ENCODE data around the gene ENOX1.

The ENOX1 gene

GRCh38 chr13:43546251-43546650, 240.5 kb downstream of the ENOX1 start:
- no peaks in the 10 kb centered on the region for H3K27me3 ChIP-seq (ENCODE audit: low read depth, low read length)
- no peaks in the 10 kb centered on the region for H3K9me3 ChIP-seq (ENCODE audit: insufficient read depth, low read length)
- no peaks in the 10 kb centered on the region for H4K20me1 ChIP-seq (ENCODE audit: insufficient read depth, low read length)
- H3K27ac ChIP-seq (ENCODE audit: low read length) = no peak overlapping the region
- H2AFZ ChIP-seq (ENCODE audit: low read depth, low read length) = no peak overlapping the region
- H3K9ac ChIP-seq (ENCODE audit: low read length) = no peak overlapping the region
- no peaks in the 10 kb centered on the region for H3K79me2 ChIP-seq (ENCODE audit: low read length)
- H3K36me3 ChIP-seq (replicated peaks; ENCODE audit: low read depth, low read length) = no peaks in the 10 kb centered on the region
- peaks cover 9% of the 10 kb centered on the region for H3K4me1 ChIP-seq (ENCODE audit: low read length)
- no peak overlapping the region for H3K4me3 ChIP-seq (ENCODE audit: low read length)
- TF ChIP-seq EZH2phosphoT487 (IDR thresholded peaks at IDR 0.05; ENCODE audit: low read depth) (no peak), CTCF (IDR thresholded peaks at IDR 0.05; ENCODE audit: low read depth, low read length) (no peak)
- no peak overlapping the region for H3K4me2 ChIP-seq (ENCODE audit: low read length)

- Histone ChIP-seq H3K4me3 (ENCODE audit: low read length) (no peak overlapping the region), H2AFZ (ENCODE audit: low read depth, low read length) (no peak overlapping the region), H3K79me2 (ENCODE audit: low read length) (no peaks in the 10 kb centered on the region), H3K9me3 (ENCODE audit: insufficient read depth, low read length) (no peaks in the 10 kb centered on the region), H3K9ac (ENCODE audit: low read length) (no peak overlapping the region), H4K20me1 (ENCODE audit: insufficient read depth, low read length) (no peaks in the 10 kb centered on the region), H3K4me2 (ENCODE audit: low read length) (no peak overlapping the region), H3K27ac (ENCODE audit: low read length) (no peak overlapping the region), H3K36me3 (replicated peaks; ENCODE audit: low read depth, low read length) (no peaks in the 10 kb centered on the region), H3K4me1 (ENCODE audit: low read length) (peaks cover 9% of the 10 kb centered on the region), H3K27me3 (ENCODE audit: low read depth, low read length) (no peaks in the 10 kb centered on the region)
- TF ChIP-seq CTCF (IDR thresholded peaks at IDR 0.05; ENCODE audit: low read depth, low read length) (no peak), EZH2phosphoT487 (IDR thresholded peaks at IDR 0.05; ENCODE audit: low read depth) (no peak)
These were observed 241.4 kb downstream of the ENOX1 start for GRCh38 chr13:43545317-43545874.

GRCh38 chr13:43544631-43545030, 242.1 kb downstream of the ENOX1 start:
- H2AFZ ChIP-seq (ENCODE audit: low read depth, low read length) = no peak overlapping the region
- no peak overlapping the region for H3K4me2 ChIP-seq (ENCODE audit: low read length)
- no peaks in the 10 kb centered on the region for H4K20me1 ChIP-seq (ENCODE audit: insufficient read depth, low read length)
- no peak overlapping the region for H3K4me3 ChIP-seq (ENCODE audit: low read length)
- TF ChIP-seq EZH2phosphoT487 (IDR thresholded peaks at IDR 0.05; ENCODE audit: low read depth) (no peak), CTCF (IDR thresholded peaks at IDR 0.05; ENCODE audit: low read depth, low read length) (no peak)
- no peak overlapping the region for H3K9ac ChIP-seq (ENCODE audit: low read length)
- H3K79me2 ChIP-seq (ENCODE audit: low read length) = no peaks in the 10 kb centered on the region
- H3K36me3 ChIP-seq (replicated peaks; ENCODE audit: low read depth, low read length) = no peaks in the 10 kb centered on the region
- no peak overlapping the region for H3K27ac ChIP-seq (ENCODE audit: low read length)
- H3K27me3 ChIP-seq (ENCODE audit: low read depth, low read length) = no peaks in the 10 kb centered on the region
- peaks cover 9% of the 10 kb centered on the region for H3K4me1 ChIP-seq (ENCODE audit: low read length)
- no peaks in the 10 kb centered on the region for H3K9me3 ChIP-seq (ENCODE audit: insufficient read depth, low read length)

GRCh38 chr13:43544011-43544410, 242.8 kb downstream of the ENOX1 start:
- no peaks in the 10 kb centered on the region for H3K27me3 ChIP-seq (ENCODE audit: low read depth, low read length)
- no peaks in the 10 kb centered on the region for H4K20me1 ChIP-seq (ENCODE audit: insufficient read depth, low read length)
- H3K9me3 ChIP-seq (ENCODE audit: insufficient read depth, low read length) = no peaks in the 10 kb centered on the region
- H3K36me3 ChIP-seq (replicated peaks; ENCODE audit: low read depth, low read length) = no peaks in the 10 kb centered on the region
- peaks cover 9% of the 10 kb centered on the region for H3K4me1 ChIP-seq (ENCODE audit: low read length)
- no peak overlapping the region for H3K9ac ChIP-seq (ENCODE audit: low read length)
- no peak overlapping the region for H3K4me3 ChIP-seq (ENCODE audit: low read length)
- TF ChIP-seq EZH2phosphoT487 (IDR thresholded peaks at IDR 0.05; ENCODE audit: low read depth) (no peak), CTCF (IDR thresholded peaks at IDR 0.05; ENCODE audit: low read depth, low read length) (no peak)
- H2AFZ ChIP-seq (ENCODE audit: low read depth, low read length) = no peak overlapping the region
- no peak overlapping the region for H3K27ac ChIP-seq (ENCODE audit: low read length)
- no peaks in the 10 kb centered on the region for H3K79me2 ChIP-seq (ENCODE audit: low read length)
- no peak overlapping the region for H3K4me2 ChIP-seq (ENCODE audit: low read length)
